K562 (cell line): Measurements from ENCODE around the gene DNAJB6. TPM values are rescaled to one million over a fixed set of nuclear protein-coding genes. Genes with fewer than 3 reads are reported as not detected.

Experiments used
- ATAC-seq: fragments of 200-7000 bp; cut with Tn5 transposase; 3 replicates; pipeline ENCODE4 v1.9.1; 2020; ENCODE audit warnings: moderate library complexity
- BruUV-seq: library from RNA; stranded (reverse); fragments of 400-500 nt; replicated peaks from 2 replicates; lab custom pipeline; 2021; lab: Mats Ljungman, UMichigan
- CTCF ChIA-PET: fragments of 300-600 bp; formaldehyde crosslinking; extraction: SDS; loops from one replicate; lab custom pipeline; 2021; ENCODE audit warnings: low intra/inter-chr PET ratio; lab: Yijun Ruan, JAX
- POLR2A ChIA-PET: fragments of 300-600, 350-650 bp; sonication (Branson Sonifier 250); formaldehyde crosslinking; extraction: SDS; loops from one replicate; lab custom pipeline; 2021; ENCODE audit warnings: antibody characterized with exemption, inconsistent platforms; lab: Yijun Ruan, JAX
- DNase-seq, 4 experiments: peaks; one replicate each; pipeline versions ENCODE4 v3.0.0 to v3.0.0-alpha.2; 2011 to 2018; ENCODE audit warnings: low spot score in 3 of 4, mixed read lengths in 3 of 4; ENCODE audit errors: extremely low read depth in 1 of 4
- FAIRE-seq: peaks from 2 replicates; lab custom pipeline; 2011; peaks lifted over from hg19 to GRCh38; lab: Jason Lieb, UNC
- H2AFZ ChIP-seq: 2 replicates; pipeline ENCODE4 v1.6.0; 2011; ENCODE audit warnings: low read depth, low read length, control low read depth, inconsistent platforms
- H3K27ac ChIP-seq: fragments of 200-600 bp; 3 replicates; pipeline ENCODE4 v1.8.0; 2011; ENCODE audit warnings: low read depth, mild to moderate bottlenecking, control low read depth, inconsistent platforms, low read length, moderate library complexity, mixed read lengths; ENCODE audit errors: extremely low read depth
- H3K27me3 ChIP-seq, 2 experiments: fragments of 300-600 bp in 1 of 2; 2 replicates in 1 of 2; 3 replicates in 1 of 2; pipeline versions ENCODE4 v1.6.0 to v1.8.0; 2011; ENCODE audit warnings: inconsistent platforms in 2 of 2, low read length in 2 of 2, mild to moderate bottlenecking in 1 of 2, mixed read lengths in 1 of 2, moderate library complexity in 1 of 2; ENCODE audit not compliant: control insufficient read depth in 2 of 2, insufficient read depth in 2 of 2
- H3K36me3 ChIP-seq: fragments of 300-600 bp; 3 replicates; pipeline ENCODE4 v1.8.0; 2011; ENCODE audit warnings: mild to moderate bottlenecking, low read length, inconsistent platforms; ENCODE audit not compliant: control insufficient read depth, insufficient read depth
- H3K4me1 ChIP-seq, 2 experiments: fragments of 200-600 bp in 1 of 2; replicated peaks in 1 of 2; 2 replicates in 1 of 2; 3 replicates in 1 of 2; pipeline versions ENCODE4 v1.5.1 to v1.8.0; 2011; ENCODE audit warnings: inconsistent platforms in 2 of 2, low read length in 2 of 2, mild to moderate bottlenecking in 1 of 2, mixed read lengths in 1 of 2, moderate library complexity in 1 of 2; ENCODE audit not compliant: control insufficient read depth in 2 of 2, insufficient read depth in 2 of 2
- H3K4me2 ChIP-seq: 2 replicates; pipeline ENCODE4 v1.6.1; 2011; ENCODE audit warnings: low read length, control low read depth, inconsistent platforms, mixed read lengths; ENCODE audit not compliant: insufficient read depth
- H3K4me3 ChIP-seq: fragments of 200-600 bp; sonication (generic), shearing (Covaris generic); 2 replicates; pipeline ENCODE4 v1.5.1; 2016; ENCODE audit warnings: control low read depth, inconsistent platforms
- H3K79me2 ChIP-seq: fragments of 200-600 bp; 3 replicates; pipeline ENCODE4 v1.8.0; 2011; ENCODE audit warnings: low read length, inconsistent platforms; ENCODE audit not compliant: control insufficient read depth, insufficient read depth
- H3K9ac ChIP-seq, 2 experiments: 2 replicates each; pipeline versions ENCODE4 v1.6.0 to v1.6.1; 2011; ENCODE audit warnings: low read depth in 2 of 2, low read length in 2 of 2, control low read depth in 1 of 2, inconsistent platforms in 1 of 2, mild to moderate bottlenecking in 1 of 2, mixed read lengths in 1 of 2; ENCODE audit not compliant: insufficient read depth in 1 of 2
- H3K9me1 ChIP-seq: one replicate; pipeline ENCODE4 v1.6.0; 2011; ENCODE audit warnings: inconsistent platforms, mild to moderate bottlenecking, low read length, moderate library complexity; ENCODE audit not compliant: control insufficient read depth, insufficient read depth
- H3K9me3 ChIP-seq: replicated peaks from 2 replicates; pipeline ENCODE4 v1.5.1; 2011; ENCODE audit warnings: low read depth, low read length, inconsistent platforms; ENCODE audit not compliant: control insufficient read depth, insufficient read depth
- H4K20me1 ChIP-seq: replicated peaks from 2 replicates; pipeline ENCODE4 v1.6.1; 2011; ENCODE audit warnings: low read length, inconsistent platforms, mixed read lengths; ENCODE audit not compliant: control insufficient read depth, insufficient read depth
- BMI1 ChIP-seq: fragments of 150-350 bp; IDR thresholded peaks from 2 replicates; pipeline ENCODE4 v1.6.1; 2014; ENCODE audit warnings: low read length
- CC2D1A ChIP-seq: fragments of 450-650 bp; IDR thresholded peaks from 2 replicates; pipeline ENCODE4 v1.6.1; 2017; ENCODE audit warnings: mild to moderate bottlenecking
- KAT7 ChIP-seq: sonication (generic); formaldehyde crosslinking; IDR thresholded peaks from 2 replicates; pipeline ENCODE4 v1.8.0; 2022; ENCODE audit warnings: missing genetic modification reagents, mild to moderate bottlenecking, borderline replicate concordance
- NR4A1 ChIP-seq, 2 experiments: fragments of 250-450 bp in 1 of 2; fragments of 450-650 bp in 1 of 2; sonication (Bioruptor Pico) in 1 of 2; IDR thresholded peaks; 2 replicates each; pipeline versions ENCODE4 v1.4.0 to v1.6.1; 2016 to 2020; ENCODE audit warnings: mild to moderate bottlenecking in 2 of 2, missing compliant biosample characterization in 1 of 2, missing genetic modification characterization in 1 of 2, moderate library complexity in 1 of 2
- SOX6 ChIP-seq: fragments of 450-650 bp; IDR thresholded peaks from 2 replicates; pipeline ENCODE4 v1.6.1; 2014; ENCODE audit warnings: mild to moderate bottlenecking
- STAT6 ChIP-seq: sonication (generic); formaldehyde crosslinking; IDR thresholded peaks from 2 replicates; pipeline ENCODE4 v1.8.1; 2023; ENCODE audit warnings: mild to moderate bottlenecking, missing genetic modification reagents
- WGBS: fragments of 100-300 bp; shearing (Covaris generic); methylation state at CpG from one replicate; pipeline ENCODE4 v1.1.6; 2016; ENCODE audit warnings: low coverage, mixed read lengths; ENCODE audit not compliant: insufficient coverage; ENCODE audit errors: missing lambda C conversion rate; 5-methylcytosine and 5-hydroxymethylcytosine counted together
- in situ Hi-C: fragments of 300-500 bp; cut with MboI; formaldehyde crosslinking; loops from 4 replicates; pipeline ENCODE4 v1.15.0; 2018; ENCODE audit warnings: inconsistent platforms, mixed read lengths
- intact Hi-C: fragments of 100-400 bp; cut with micrococcal nuclease; formaldehyde crosslinking; loops from 2 replicates; pipeline ENCODE4 v1.14.2; 2022
- polyA plus RNA-seq, 8 experiments: library from polyadenylated mRNA; depleted of rRNA in 4 of 8; stranded (reverse) in 5 of 8; unstranded in 3 of 8; fragments of >200 nt; fragmentation: Nextera tagmentation in 2 of 8; fragmentation: Illumina TruSeq in 1 of 8; extraction: Ambion mirVana in 2 of 8; extraction: Trizol in 1 of 8; gene quantifications; 2 replicates each; pipeline versions ENCODE4 v1.2.1 to v1.2.3, GENCODE V29; 2011 to 2014; ENCODE audit warnings: inconsistent platforms in 1 of 8, missing spikeins in 1 of 8
- total RNA-seq, 7 experiments: library from RNA; depleted of rRNA in 6 of 7; stranded (reverse); fragments of >200 nt in 6 of 7; fragmentation: Illumina TruSeq in 2 of 7; extraction: Trizol in 2 of 7; gene quantifications; 2 replicates each; pipeline versions ENCODE4 v1.2.1 to v1.2.3, GENCODE V29; 2011 to 2021; ENCODE audit warnings: low replicate concordance in 1 of 7
- TF ChIP-seq, protein P1 (sequence below): sonication (generic); formaldehyde crosslinking; IDR thresholded peaks from 2 replicates; pipeline ENCODE4 v1.8.1; 2022; ENCODE audit warnings: missing genetic modification reagents

DNAJB6 gene
- total and polyA plus RNA-seq, 9 of the 15 experiments (the other 6 are each of a cell fraction or from before 2014, with no cell fraction given) = 84.5 to 158 (median 135) TPM

- H3K27me3 ChIP-seq = no peaks in the 10 kb centered on the region
- ChIA-PET CTCF (interaction anchor here (0.6 kb wide), 2 partner anchors 112 to 124 kb away, joined by 3 read pairs; no protein-coding TSS in a partner anchor), POLR2A (interaction anchor here (0.6 to 1.8 kb wide), 6 partner anchors 9 to 1792 kb away, joined by 3 to 5 read pairs (median 4); no protein-coding TSS in a partner anchor)
- H3K36me3 ChIP-seq = peaks cover 55% of the 10 kb centered on the region; the same call in 2 of the 3 replicates
- DNase-seq = peak; percentile 57 to 92 (median 72)
- peak; percentile 97 for FAIRE-seq
- H3K4me3 ChIP-seq = peak overlapping the region; percentile 1; the same call in 1 of the 2 replicates
- peak; percentile 84 for ATAC-seq
- no peaks in the 10 kb centered on the region for H3K9me3 ChIP-seq
- in situ Hi-C loops (no loop called here), intact Hi-C loops (loop anchor here (5.0 kb wide), 1 partner anchor 101 kb away; no protein-coding TSS in a partner anchor)
- H4K20me1 ChIP-seq = no peaks in the 10 kb centered on the region
- H3K27ac ChIP-seq = peak overlapping the region; percentile 74
- peaks cover 47% of the 10 kb centered on the region for H3K79me2 ChIP-seq
- peaks cover 12% of the 10 kb centered on the region for H3K9me1 ChIP-seq
- WGBS = 9% methylated on average over 23 of the region's 23 CpGs
- peak overlapping the region; percentile 75 for H3K4me2 ChIP-seq
- peak overlapping the region; percentile 52 for H2AFZ ChIP-seq
- H3K9ac ChIP-seq = peak overlapping the region; percentile 53 to 74
- BruUV-seq = no TSS peak
- peaks cover 36 to 69% of the 10 kb centered on the region in 2 experiments for H3K4me1 ChIP-seq
- TF ChIP-seq CC2D1A (peak; percentile 73; the same call in 1 of the 2 replicates), KAT7 (CRISPR knock-in tag) (peak; percentile 62; the same call in 1 of the 2 replicates), NR4A1 (CRISPR knock-in tag; IDR thresholded peaks at IDR 0.05) (no peak), NR4A1 (tag; IDR thresholded peaks at IDR 0.05) (no peak; the same call in none of the 2 replicates), SOX6 (peak; percentile 86), BMI1 (no peak), STAT6 (CRISPR knock-in tag) (no peak; the same call in 1 of the 2 replicates)
- TF ChIP-seq, protein P1, sequence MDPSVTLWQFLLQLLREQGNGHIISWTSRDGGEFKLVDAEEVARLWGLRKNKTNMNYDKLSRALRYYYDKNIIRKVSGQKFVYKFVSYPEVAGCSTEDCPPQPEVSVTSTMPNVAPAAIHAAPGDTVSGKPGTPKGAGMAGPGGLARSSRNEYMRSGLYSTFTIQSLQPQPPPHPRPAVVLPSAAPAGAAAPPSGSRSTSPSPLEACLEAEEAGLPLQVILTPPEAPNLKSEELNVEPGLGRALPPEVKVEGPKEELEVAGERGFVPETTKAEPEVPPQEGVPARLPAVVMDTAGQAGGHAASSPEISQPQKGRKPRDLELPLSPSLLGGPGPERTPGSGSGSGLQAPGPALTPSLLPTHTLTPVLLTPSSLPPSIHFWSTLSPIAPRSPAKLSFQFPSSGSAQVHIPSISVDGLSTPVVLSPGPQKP (CRISPR knock-in tag) = no peak
These were observed 61.2 kb downstream of the DNAJB6 start for GRCh38 chr7:157397731-157398691.
